Measurements from ENCODE around the gene ZIC3. TPM values are rescaled to one million over a fixed set of nuclear protein-coding genes. Genes with fewer than 3 reads are reported as not detected.
A peak's percentile ranks its signal among the peaks of the same experiment; 100 is the strongest.

ZIC3 gene
- total RNA-seq, 2 donors from 2014 or later, result not detected

GRCh38 chrX:137565318-137565904 is 516 bp upstream of the ZIC3 start:
- Mint-ChIP-seq H3K4me3 (peak overlapping the region; percentile 1), H3K4me1 (peaks cover 4% of the 10 kb centered on the region), H3K27ac (no peak overlapping the region), H3K36me3 (ENCODE audit: low read depth) (no peaks in the 10 kb centered on the region), H3K27me3 (peaks cover 42% of the 10 kb centered on the region)
- no peaks in the 10 kb centered on the region for H3K9me3 ChIP-seq (ENCODE audit: control insufficient read depth, low read length, poor library complexity, severe bottlenecking)
- ATAC-seq (no peak), DNase-seq (no peak)

- peak overlapping the region; percentile 65 for H3K4me3 Mint-ChIP-seq
- DNase-seq, result no peak
- H3K4me1 Mint-ChIP-seq, result peaks cover 4% of the 10 kb centered on the region
- H3K27ac Mint-ChIP-seq, result peak overlapping the region; percentile 10
- no peaks in the 10 kb centered on the region for H3K9me3 ChIP-seq (ENCODE audit: control insufficient read depth, low read length, poor library complexity, severe bottlenecking)
- H3K36me3 Mint-ChIP-seq (ENCODE audit: low read depth), result no peaks in the 10 kb centered on the region
- ATAC-seq, result no peak
- H3K27me3 Mint-ChIP-seq, result peaks cover 41% of the 10 kb centered on the region
Observed at GRCh38 chrX:137566746-137567679, 1.1 kb downstream of the ZIC3 start.

DNA sequence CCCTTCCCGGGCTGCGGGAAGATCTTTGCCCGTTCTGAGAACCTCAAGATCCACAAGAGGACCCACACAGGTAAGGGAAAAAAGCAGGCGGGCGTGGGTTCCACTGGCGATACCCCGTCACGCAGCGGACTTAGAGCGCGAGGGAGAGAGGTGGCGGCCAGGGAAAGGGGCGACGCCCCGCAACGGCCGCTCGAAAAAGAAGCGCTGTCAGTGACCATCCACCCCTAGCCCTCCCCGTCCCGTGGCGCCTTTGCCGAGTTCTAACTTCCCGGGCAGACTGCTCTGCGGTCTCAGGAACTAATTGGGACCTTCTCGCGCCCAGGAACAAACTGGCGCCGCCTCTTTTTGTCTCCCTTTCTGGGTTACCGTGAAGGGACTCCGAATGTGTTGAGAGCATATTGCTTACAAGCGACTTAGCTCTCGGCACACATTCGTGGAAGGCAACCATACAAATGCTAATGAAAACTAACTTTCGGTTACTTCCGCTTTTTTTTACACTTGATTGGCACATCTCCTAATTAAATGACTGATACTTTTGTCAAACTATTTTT is 1.8 kb downstream of the ZIC3 start:
- H3K4me3 Mint-ChIP-seq, result peak overlapping the region; percentile 65
- H3K9me3 ChIP-seq (ENCODE audit: control insufficient read depth, low read length, poor library complexity, severe bottlenecking), result no peaks in the 10 kb centered on the region
- peaks cover 4% of the 10 kb centered on the region for H3K4me1 Mint-ChIP-seq
- H3K27ac Mint-ChIP-seq, result peak overlapping the region; percentile 10
- peaks cover 41% of the 10 kb centered on the region for H3K27me3 Mint-ChIP-seq
- DNase-seq (no peak), ATAC-seq (no peak)
- H3K36me3 Mint-ChIP-seq (ENCODE audit: low read depth), result no peaks in the 10 kb centered on the region

GRCh38 chrX:137568741-137569469 is 3.0 kb downstream of the ZIC3 start:
- H3K27ac Mint-ChIP-seq, result no peak overlapping the region

GRCh38 chrX:137569470-137569891 is 3.6 kb downstream of the ZIC3 start:
- H3K36me3 Mint-ChIP-seq (ENCODE audit: low read depth), result no peaks in the 10 kb centered on the region
- H3K4me3 Mint-ChIP-seq, result peak overlapping the region; percentile 36
- H3K9me3 ChIP-seq (ENCODE audit: control insufficient read depth, low read length, poor library complexity, severe bottlenecking), result no peaks in the 10 kb centered on the region
- DNase-seq (no peak), ATAC-seq (no peak)
- H3K4me1 Mint-ChIP-seq, result peaks cover 4% of the 10 kb centered on the region
- H3K27ac Mint-ChIP-seq, result no peak overlapping the region
- peaks cover 31% of the 10 kb centered on the region for H3K27me3 Mint-ChIP-seq

More at GRCh38 chrX:137568741-137569469, 3.0 kb downstream of the ZIC3 start:
- Mint-ChIP-seq H3K4me1 (peaks cover 4% of the 10 kb centered on the region), H3K36me3 (ENCODE audit: low read depth) (no peaks in the 10 kb centered on the region), H3K27me3 (peaks cover 36% of the 10 kb centered on the region), H3K4me3 (peak overlapping the region; percentile 47)
- DNase-seq (no peak), ATAC-seq (no peak)
- H3K9me3 ChIP-seq (ENCODE audit: control insufficient read depth, low read length, poor library complexity, severe bottlenecking), result no peaks in the 10 kb centered on the region

DNA sequence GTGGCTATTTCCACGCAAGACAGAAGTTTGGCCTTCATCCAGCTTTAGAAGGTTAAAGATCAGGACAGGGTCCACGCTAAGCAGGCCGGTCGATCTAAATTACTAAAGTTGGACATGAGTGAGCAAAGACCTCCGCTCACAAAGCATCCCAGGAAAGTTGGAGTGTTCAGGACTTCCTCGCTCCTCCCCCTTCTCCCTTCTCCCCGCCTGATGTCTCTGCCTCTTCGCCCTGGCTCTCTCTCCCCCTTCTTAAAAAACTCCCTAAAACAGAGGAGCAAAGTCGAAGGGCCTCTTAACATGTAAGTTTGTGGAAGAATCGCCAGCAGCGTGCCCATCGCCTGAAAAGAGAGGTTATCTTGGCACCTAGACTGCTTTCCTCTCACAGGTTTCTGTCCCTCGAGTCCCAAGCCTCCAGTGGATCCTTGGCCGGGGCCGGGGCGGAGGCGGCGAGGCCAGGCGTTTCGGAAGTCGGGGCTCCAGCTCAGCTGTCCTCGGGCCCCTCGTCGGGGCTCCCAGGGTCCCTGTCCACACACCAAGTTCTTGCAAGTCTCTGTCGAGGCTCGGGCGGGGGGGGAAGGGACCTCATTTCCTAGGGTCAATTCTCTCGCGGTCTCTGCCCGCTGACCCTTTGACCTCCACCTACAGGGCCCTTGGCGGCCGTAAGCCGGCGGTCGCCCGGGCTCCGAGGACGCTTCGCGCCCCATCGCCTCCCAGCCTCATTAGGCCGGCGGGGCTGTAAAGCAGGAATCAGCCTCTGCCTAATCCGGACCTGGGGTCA is 7.6 kb downstream of the ZIC3 start:
- Mint-ChIP-seq H3K4me3 (no peak overlapping the region), H3K4me1 (no peaks in the 10 kb centered on the region), H3K27me3 (peaks cover 38% of the 10 kb centered on the region), H3K36me3 (ENCODE audit: low read depth) (peaks cover 2% of the 10 kb centered on the region), H3K27ac (no peak overlapping the region)
- no peaks in the 10 kb centered on the region for H3K9me3 ChIP-seq (ENCODE audit: control insufficient read depth, low read length, poor library complexity, severe bottlenecking)
- DNase-seq (no peak), ATAC-seq (no peak)

- Mint-ChIP-seq H3K4me3 (no peak overlapping the region), H3K4me1 (no peaks in the 10 kb centered on the region), H3K27ac (no peak overlapping the region), H3K36me3 (ENCODE audit: low read depth) (peaks cover 2% of the 10 kb centered on the region), H3K27me3 (peaks cover 38% of the 10 kb centered on the region)
- DNase-seq (no peak), ATAC-seq (no peak)
- H3K9me3 ChIP-seq (ENCODE audit: control insufficient read depth, low read length, poor library complexity, severe bottlenecking), result no peaks in the 10 kb centered on the region
Observed at GRCh38 chrX:137574102-137574783, 8.3 kb downstream of the ZIC3 start.

DNA sequence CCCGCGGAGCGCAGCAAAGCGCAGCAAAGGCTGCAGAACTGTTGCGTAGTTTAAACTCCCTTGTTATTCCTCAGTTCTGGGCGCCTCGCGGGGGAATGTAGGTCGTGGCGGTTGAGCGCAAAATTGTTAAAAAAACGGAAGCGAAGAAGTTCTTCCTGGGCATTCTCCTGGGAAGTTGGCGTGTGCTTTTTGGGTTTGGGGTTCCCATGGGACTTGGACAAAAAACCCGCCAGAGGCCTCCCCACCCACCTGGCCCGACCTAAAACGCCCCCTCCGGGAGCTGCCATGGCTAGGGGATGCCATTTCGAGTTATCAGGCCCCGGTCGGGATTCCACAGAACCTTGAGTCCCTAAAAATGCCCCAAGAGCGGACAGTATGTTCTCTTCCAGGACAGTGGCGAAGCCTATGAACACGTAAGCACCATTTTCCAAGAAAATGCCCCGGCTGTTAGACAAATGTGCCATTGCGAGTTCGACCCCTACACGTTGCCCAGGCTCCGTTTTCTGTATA is 8.9 kb downstream of the ZIC3 start:
- Mint-ChIP-seq H3K27ac (no peak overlapping the region), H3K4me1 (no peaks in the 10 kb centered on the region), H3K36me3 (ENCODE audit: low read depth) (peaks cover 2% of the 10 kb centered on the region), H3K27me3 (peaks cover 36% of the 10 kb centered on the region), H3K4me3 (no peak overlapping the region)
- no peaks in the 10 kb centered on the region for H3K9me3 ChIP-seq (ENCODE audit: control insufficient read depth, low read length, poor library complexity, severe bottlenecking)
- ATAC-seq, result no peak
- no peak for DNase-seq

- peaks cover 2% of the 10 kb centered on the region for H3K36me3 Mint-ChIP-seq (ENCODE audit: low read depth)
- DNase-seq (no peak), ATAC-seq (no peak)
- no peaks in the 10 kb centered on the region for H3K9me3 ChIP-seq (ENCODE audit: control insufficient read depth, low read length, poor library complexity, severe bottlenecking)
- H3K27me3 Mint-ChIP-seq, result peaks cover 29% of the 10 kb centered on the region
- H3K27ac Mint-ChIP-seq, result no peak overlapping the region
- no peak overlapping the region for H3K4me3 Mint-ChIP-seq
- no peaks in the 10 kb centered on the region for H3K4me1 Mint-ChIP-seq
Observed at GRCh38 chrX:137575596-137576255, 9.8 kb downstream of the ZIC3 start.

GRCh38 chrX:137587151-137587550 is 21.2 kb downstream of the ZIC3 start:
- Mint-ChIP-seq H3K36me3 (ENCODE audit: low read depth) (no peaks in the 10 kb centered on the region), H3K27ac (no peak overlapping the region), H3K27me3 (peaks cover 11% of the 10 kb centered on the region), H3K4me3 (no peak overlapping the region), H3K4me1 (no peaks in the 10 kb centered on the region)
- DNase-seq (no peak), ATAC-seq (no peak)
- no peaks in the 10 kb centered on the region for H3K9me3 ChIP-seq (ENCODE audit: control insufficient read depth, low read length, poor library complexity, severe bottlenecking)

GRCh38 chrX:137600769-137601168 is 34.8 kb downstream of the ZIC3 start:
- Mint-ChIP-seq H3K36me3 (ENCODE audit: low read depth) (no peaks in the 10 kb centered on the region), H3K27me3 (peaks cover 2% of the 10 kb centered on the region), H3K4me1 (no peaks in the 10 kb centered on the region), H3K27ac (no peak overlapping the region), H3K4me3 (no peak overlapping the region)
- DNase-seq (no peak), ATAC-seq (no peak)
- no peaks in the 10 kb centered on the region for H3K9me3 ChIP-seq (ENCODE audit: control insufficient read depth, low read length, poor library complexity, severe bottlenecking)
